ENCODE results near the gene TTC31. TPM values are rescaled to one million over a fixed set of nuclear protein-coding genes. Genes with fewer than 3 reads are reported as not detected.

TTC31 gene
- total RNA-seq, 1 donor from 2014 or later = 23.8 TPM

Other genes with a start within 250 kb of the TTC31 start
- gene SLC4A5, start 139.7 kb upstream of the TTC31 start, total RNA-seq (ENCODE audit: unreplicated experiment) = 8.2 TPM
- gene DCTN1, start 102.8 kb upstream of the TTC31 start, total RNA-seq (ENCODE audit: unreplicated experiment) = 832 TPM
- gene C2orf81, start 61.5 kb upstream of the TTC31 start, total RNA-seq (ENCODE audit: unreplicated experiment) = 3.7 TPM
- 29.5 TPM for gene WDR54, start 61.4 kb upstream of the TTC31 start, total RNA-seq (ENCODE audit: unreplicated experiment)
- gene RTKN, start 41.1 kb upstream of the TTC31 start, total RNA-seq (ENCODE audit: unreplicated experiment) = 88.7 TPM
- gene INO80B, start 28.0 kb upstream of the TTC31 start, total RNA-seq (ENCODE audit: unreplicated experiment) = 18.5 TPM
- 109 TPM for gene WBP1, start 24.6 kb upstream of the TTC31 start, total RNA-seq (ENCODE audit: unreplicated experiment)
- gene MOGS, start 17.7 kb upstream of the TTC31 start, total RNA-seq (ENCODE audit: unreplicated experiment) = 50.9 TPM
- gene MRPL53, start 10.4 kb upstream of the TTC31 start, total RNA-seq (ENCODE audit: unreplicated experiment) = 63.9 TPM
- 28.0 TPM for gene CCDC142, start 83 bp upstream of the TTC31 start, total RNA-seq (ENCODE audit: unreplicated experiment)
- gene LBX2, start 16.5 kb downstream of the TTC31 start, total RNA-seq (ENCODE audit: unreplicated experiment) = 0.96 TPM
- 32.3 TPM for gene PCGF1, start 24.6 kb downstream of the TTC31 start, total RNA-seq (ENCODE audit: unreplicated experiment)
- gene TLX2, start 31.4 kb downstream of the TTC31 start, total RNA-seq (ENCODE audit: unreplicated experiment) = 21.2 TPM
- gene DQX1, start 43.1 kb downstream of the TTC31 start, total RNA-seq (ENCODE audit: unreplicated experiment) = 0.91 TPM
- gene AUP1, start 46.6 kb downstream of the TTC31 start, total RNA-seq (ENCODE audit: unreplicated experiment) = 99.5 TPM
- gene HTRA2, start 46.9 kb downstream of the TTC31 start, total RNA-seq (ENCODE audit: unreplicated experiment) = 46.7 TPM
- 64.2 TPM for gene LOXL3, start 70.9 kb downstream of the TTC31 start, total RNA-seq (ENCODE audit: unreplicated experiment)
- 14.0 TPM for gene DOK1, start 71.6 kb downstream of the TTC31 start, total RNA-seq (ENCODE audit: unreplicated experiment)
- gene M1AP, start 165.2 kb downstream of the TTC31 start, total RNA-seq (ENCODE audit: unreplicated experiment) = 0.81 TPM
- 28.5 TPM for gene SEMA4F, start 171.2 kb downstream of the TTC31 start, total RNA-seq (ENCODE audit: unreplicated experiment)

All from glutamatergic neuron (in vitro differentiated cells).